GM21447 (cell line): Measurements from ENCODE around the gene DOK5.
"Not testable (repeated sequence)": the region's sequence is repeated elsewhere in the genome, so short reads cannot be mapped to it uniquely, and the experiment has no call there.

Experiments used
- ATAC-seq: cut with Tn5 transposase; IDR thresholded peaks from one replicate; pipeline ENCODE4 v1.9.1; 2021; ENCODE audit not compliant: unreplicated experiment

The DOK5 gene

GRCh38 chr20:54475334-54476168 lies at the start of gene DOK5:
DOK5 (plus strand) TSS chr20:54475593; CDS start chr20:54475947, 354 bp downstream.
- ATAC-seq = no peak

- no peak for ATAC-seq
Measured at GRCh38 chr20:54429364-54429763, 46.0 kb upstream of the DOK5 start.

GRCh38 chr20:54431156-54431944 lies 44.0 kb upstream of the DOK5 start:
- no peak for ATAC-seq

- ATAC-seq = no peak
Measured at GRCh38 chr20:54432966-54433365, 42.4 kb upstream of the DOK5 start.

- no peak for ATAC-seq
Measured at GRCh38 chr20:54433636-54434035, 41.8 kb upstream of the DOK5 start.

GRCh38 chr20:54434196-54434595 lies 41.2 kb upstream of the DOK5 start:
- ATAC-seq = no peak

GRCh38 chr20:54435015-54435414 lies 40.4 kb upstream of the DOK5 start:
- ATAC-seq = no peak

GRCh38 chr20:54436410-54436809 lies 39.0 kb upstream of the DOK5 start:
- not testable (repeated sequence) for ATAC-seq

- no peak for ATAC-seq
Measured at GRCh38 chr20:54438166-54438565, 37.2 kb upstream of the DOK5 start.

- ATAC-seq = no peak
Measured at GRCh38 chr20:54450207-54450606, 25.2 kb upstream of the DOK5 start.

- ATAC-seq = no peak
Measured at GRCh38 chr20:54451171-54451570, 24.2 kb upstream of the DOK5 start.

- no peak for ATAC-seq
Measured at GRCh38 chr20:54452277-54452676, 23.1 kb upstream of the DOK5 start.

- ATAC-seq = no peak
Measured at GRCh38 chr20:54454982-54455381, 20.4 kb upstream of the DOK5 start.

- ATAC-seq = no peak
Measured at GRCh38 chr20:54456423-54456822, 19.0 kb upstream of the DOK5 start.

- no peak for ATAC-seq
Measured at GRCh38 chr20:54456961-54457360, 18.4 kb upstream of the DOK5 start.

GRCh38 chr20:54458219-54458618 lies 17.2 kb upstream of the DOK5 start:
- no peak for ATAC-seq

GRCh38 chr20:54459279-54459678 lies 16.1 kb upstream of the DOK5 start:
- no peak for ATAC-seq

- ATAC-seq = no peak
Measured at GRCh38 chr20:54464003-54464402, 11.4 kb upstream of the DOK5 start.

GRCh38 chr20:54466127-54466526 lies 9.3 kb upstream of the DOK5 start:
- ATAC-seq = no peak

- ATAC-seq = no peak
Measured at GRCh38 chr20:54467622-54468021, 7.8 kb upstream of the DOK5 start.

- ATAC-seq = no peak
Measured at GRCh38 chr20:54468082-54468481, 7.3 kb upstream of the DOK5 start.

GRCh38 chr20:54469293-54469692 lies 6.1 kb upstream of the DOK5 start:
- ATAC-seq = no peak
